Transverse colon (tissue), 4 donors: ENCODE results near the gene FAXDC2.

ENCODE experiments used
- POLR2A ChIP-seq: fragments of 450-650 bp; IDR thresholded peaks from one replicate; pipeline ENCODE4 v1.6.1; 2016; ENCODE audit warnings: antibody characterized with exemption, mild to moderate bottlenecking, moderate library complexity
- POLR2AphosphoS5 ChIP-seq, 3 donors: sonication (generic); formaldehyde crosslinking; IDR thresholded peaks; one replicate each; pipeline ENCODE4 v1.6.1; 2016; ENCODE audit warnings: antibody characterized with exemption in 3 of 3
- TF ChIP-seq, protein P1 (sequence below), 5 experiments: fragments of 200-600 bp in 3 of 5; fragments of 450-650 bp in 2 of 5; sonication (generic) in 3 of 5; IDR thresholded peaks; 1 replicate in 2 of 5; 2 replicates in 3 of 5; pipeline ENCODE4 v1.5.1; 2016 to 2017; ENCODE audit warnings: antibody characterized with exemption in 5 of 5, inconsistent platforms in 3 of 5, mild to moderate bottlenecking in 2 of 5, moderate library complexity in 1 of 5

DNA sequence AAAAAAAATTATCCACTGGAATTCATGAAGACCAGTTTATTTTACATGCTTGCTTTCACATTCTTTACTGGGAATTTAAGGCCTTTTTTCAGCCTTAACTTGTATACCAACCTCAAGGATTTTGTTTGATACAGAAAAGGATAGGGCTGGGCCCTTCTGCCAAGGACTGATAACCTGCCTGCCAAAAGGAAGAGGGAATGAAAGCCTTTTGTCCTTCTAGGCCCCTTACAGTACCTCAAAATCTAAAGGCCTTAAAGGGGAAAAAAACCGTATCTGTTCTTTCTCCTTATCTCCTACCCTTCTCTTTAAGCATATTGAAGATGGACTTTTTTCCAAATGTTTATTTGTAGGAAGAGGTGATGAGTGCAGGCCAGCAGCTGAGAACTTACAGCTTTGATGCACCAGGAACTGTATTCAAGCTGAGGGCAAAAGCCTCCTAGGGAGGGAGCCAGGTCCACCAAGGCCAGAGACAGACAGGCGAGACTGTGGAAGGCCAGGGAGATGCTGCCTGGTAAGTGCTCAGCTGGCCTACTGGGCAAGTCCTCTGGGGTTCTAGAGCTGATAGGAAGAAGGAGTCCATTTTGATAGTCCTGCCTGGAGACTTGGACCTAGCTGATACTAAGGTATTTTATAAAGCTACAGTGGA is 31.8 kb downstream of the FAXDC2 start:
- TF ChIP-seq, protein P1, sequence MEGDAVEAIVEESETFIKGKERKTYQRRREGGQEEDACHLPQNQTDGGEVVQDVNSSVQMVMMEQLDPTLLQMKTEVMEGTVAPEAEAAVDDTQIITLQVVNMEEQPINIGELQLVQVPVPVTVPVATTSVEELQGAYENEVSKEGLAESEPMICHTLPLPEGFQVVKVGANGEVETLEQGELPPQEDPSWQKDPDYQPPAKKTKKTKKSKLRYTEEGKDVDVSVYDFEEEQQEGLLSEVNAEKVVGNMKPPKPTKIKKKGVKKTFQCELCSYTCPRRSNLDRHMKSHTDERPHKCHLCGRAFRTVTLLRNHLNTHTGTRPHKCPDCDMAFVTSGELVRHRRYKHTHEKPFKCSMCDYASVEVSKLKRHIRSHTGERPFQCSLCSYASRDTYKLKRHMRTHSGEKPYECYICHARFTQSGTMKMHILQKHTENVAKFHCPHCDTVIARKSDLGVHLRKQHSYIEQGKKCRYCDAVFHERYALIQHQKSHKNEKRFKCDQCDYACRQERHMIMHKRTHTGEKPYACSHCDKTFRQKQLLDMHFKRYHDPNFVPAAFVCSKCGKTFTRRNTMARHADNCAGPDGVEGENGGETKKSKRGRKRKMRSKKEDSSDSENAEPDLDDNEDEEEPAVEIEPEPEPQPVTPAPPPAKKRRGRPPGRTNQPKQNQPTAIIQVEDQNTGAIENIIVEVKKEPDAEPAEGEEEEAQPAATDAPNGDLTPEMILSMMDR (IDR thresholded peaks at IDR 0.05): no peak
- TF ChIP-seq POLR2AphosphoS5 (IDR thresholded peaks at IDR 0.05) (no peak), POLR2A (no peak)
